ENCODE data around the gene ATP2A2.

DNA sequence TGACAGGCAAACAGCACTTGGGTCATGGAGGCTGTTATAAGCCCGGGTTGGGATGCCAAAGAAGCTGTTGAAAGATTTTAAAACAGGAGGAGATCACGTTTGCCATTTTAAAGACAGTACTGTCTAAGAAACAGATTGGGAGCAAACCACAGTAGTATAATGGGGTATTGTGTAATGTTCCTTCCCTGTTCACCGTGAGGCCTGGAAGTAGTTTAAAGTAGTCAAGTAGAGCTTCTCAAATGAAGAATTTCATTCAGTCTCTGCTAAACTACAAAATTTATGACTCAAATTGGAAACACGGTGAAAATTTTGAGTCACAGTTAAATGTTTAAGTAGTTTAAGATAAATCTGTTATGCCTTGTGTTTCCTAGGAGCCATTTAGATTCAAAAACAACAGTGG is 35.8 kb downstream of the ATP2A2 start:
- TF ChIP-seq, protein P1, sequence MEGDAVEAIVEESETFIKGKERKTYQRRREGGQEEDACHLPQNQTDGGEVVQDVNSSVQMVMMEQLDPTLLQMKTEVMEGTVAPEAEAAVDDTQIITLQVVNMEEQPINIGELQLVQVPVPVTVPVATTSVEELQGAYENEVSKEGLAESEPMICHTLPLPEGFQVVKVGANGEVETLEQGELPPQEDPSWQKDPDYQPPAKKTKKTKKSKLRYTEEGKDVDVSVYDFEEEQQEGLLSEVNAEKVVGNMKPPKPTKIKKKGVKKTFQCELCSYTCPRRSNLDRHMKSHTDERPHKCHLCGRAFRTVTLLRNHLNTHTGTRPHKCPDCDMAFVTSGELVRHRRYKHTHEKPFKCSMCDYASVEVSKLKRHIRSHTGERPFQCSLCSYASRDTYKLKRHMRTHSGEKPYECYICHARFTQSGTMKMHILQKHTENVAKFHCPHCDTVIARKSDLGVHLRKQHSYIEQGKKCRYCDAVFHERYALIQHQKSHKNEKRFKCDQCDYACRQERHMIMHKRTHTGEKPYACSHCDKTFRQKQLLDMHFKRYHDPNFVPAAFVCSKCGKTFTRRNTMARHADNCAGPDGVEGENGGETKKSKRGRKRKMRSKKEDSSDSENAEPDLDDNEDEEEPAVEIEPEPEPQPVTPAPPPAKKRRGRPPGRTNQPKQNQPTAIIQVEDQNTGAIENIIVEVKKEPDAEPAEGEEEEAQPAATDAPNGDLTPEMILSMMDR (IDR thresholded peaks at IDR 0.05) = no peak
- no peak for TF ChIP-seq POLR2A (IDR thresholded peaks at IDR 0.05)

All from body of pancreas (tissue), 4 donors.